Karpas-422 (cell line): Measurements from ENCODE around the gene ETV6. TPM values are rescaled to one million over a fixed set of nuclear protein-coding genes. Genes with fewer than 3 reads are reported as not detected.
"Not testable (repeated sequence)": the region's sequence is repeated elsewhere in the genome, so short reads cannot be mapped to it uniquely, and the experiment has no call there.

Experiments
- DNase-seq: peaks from one replicate; pipeline ENCODE4 v3.0.0-alpha.2; 2015
- H2AFZ ChIP-seq: fragments of 200-600 bp; sonication (generic); 2 replicates; pipeline ENCODE4 v1.6.1; 2014; ENCODE audit warnings: antibody characterized with exemption, low read length, mixed read lengths
- H3K27ac ChIP-seq: fragments of 200-600 bp; sonication (generic); 2 replicates; pipeline ENCODE4 v1.5.1; 2014; ENCODE audit warnings: mild to moderate bottlenecking, low read length, moderate library complexity
- H3K27me3 ChIP-seq: fragments of 200-600 bp; sonication (generic); 2 replicates; pipeline ENCODE4 v1.6.1; 2014; ENCODE audit warnings: low read length, mixed read lengths
- H3K36me3 ChIP-seq: fragments of 200-600 bp; sonication (generic); 2 replicates; pipeline ENCODE4 v1.6.1; 2014; ENCODE audit warnings: low read length, mixed read lengths; ENCODE audit not compliant: insufficient read depth
- H3K4me1 ChIP-seq: fragments of 200-600 bp; sonication (generic); 2 replicates; pipeline ENCODE4 v1.6.1; 2014; ENCODE audit warnings: mild to moderate bottlenecking, low read length, mixed read lengths
- H3K4me2 ChIP-seq: fragments of 200-600 bp; sonication (generic); 2 replicates; pipeline ENCODE4 v1.6.1; 2014; ENCODE audit warnings: low read length, low read depth, mild to moderate bottlenecking; ENCODE audit not compliant: poor library complexity, severe bottlenecking
- H3K4me3 ChIP-seq: fragments of 200-600 bp; sonication (generic); 2 replicates; pipeline ENCODE4 v1.5.1; 2014; ENCODE audit warnings: mild to moderate bottlenecking, antibody characterized with exemption, low read length, mixed read lengths
- H3K79me2 ChIP-seq: fragments of 200-600 bp; sonication (generic); 2 replicates; pipeline ENCODE4 v1.6.1; 2014; ENCODE audit warnings: mild to moderate bottlenecking, low read length, mixed read lengths
- H3K9ac ChIP-seq: fragments of 200-600 bp; sonication (generic); 2 replicates; pipeline ENCODE4 v1.6.0; 2014; ENCODE audit warnings: low read length
- H3K9me2 ChIP-seq: fragments of 200-600 bp; sonication (generic), shearing (Covaris generic); replicated peaks from 2 replicates; pipeline ENCODE4 v1.6.0; 2014; ENCODE audit warnings: mild to moderate bottlenecking, low read length, moderate library complexity; ENCODE audit not compliant: insufficient read depth
- H3K9me3 ChIP-seq: fragments of 300-700, 200-600 bp; sonication (generic); 2 replicates; pipeline ENCODE4 v1.6.1; 2014; ENCODE audit warnings: low read length, mixed read lengths
- H4K20me1 ChIP-seq: fragments of 200-600 bp; sonication (generic); 2 replicates; pipeline ENCODE4 v1.6.1; 2014; ENCODE audit warnings: mild to moderate bottlenecking, antibody characterized with exemption, low read length, low read depth; ENCODE audit not compliant: insufficient read depth
- total RNA-seq: library from RNA; depleted of rRNA; stranded (reverse); fragments of >200 nt; shearing (Covaris generic); gene quantifications from 2 replicates; pipeline ENCODE4 v1.2.3, GENCODE V29; 2014; ENCODE audit warnings: low replicate concordance

The ETV6 gene
- total RNA-seq, 1 experiment from 2014 or later: 1.0 TPM

DNA sequence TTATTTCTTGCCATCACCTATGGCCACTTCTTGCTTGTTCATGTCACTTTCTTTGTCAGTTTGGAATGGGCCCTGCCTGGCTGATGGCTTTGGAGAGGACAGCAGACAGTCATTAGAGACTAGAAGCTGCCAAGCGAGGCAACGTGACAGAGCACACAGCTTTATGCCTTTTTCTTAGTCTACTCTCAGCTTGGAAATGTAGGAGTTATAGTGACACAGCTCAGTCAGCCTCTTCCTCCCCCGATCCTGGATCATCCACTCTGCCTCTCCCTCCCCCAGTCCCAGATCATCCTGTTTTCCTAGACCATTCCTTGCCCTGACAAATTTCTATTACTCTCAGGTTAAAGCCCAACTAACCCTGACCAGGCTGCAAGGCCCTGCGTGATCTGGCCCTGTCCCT lies 26.6 kb downstream of the ETV6 start:
- Histone ChIP-seq H3K79me2 (no peaks in the 10 kb centered on the region), H3K27ac (no peak overlapping the region), H3K27me3 (no peaks in the 10 kb centered on the region), H3K4me3 (no peak overlapping the region), H3K9ac (no peak overlapping the region), H3K9me3 (no peaks in the 10 kb centered on the region), H3K4me1 (no peaks in the 10 kb centered on the region), H2AFZ (no peak overlapping the region), H3K4me2 (no peak overlapping the region), H3K36me3 (no peaks in the 10 kb centered on the region), H4K20me1 (peaks cover 4% of the 10 kb centered on the region; the same call in 1 of the 2 replicates), H3K9me2 (no peaks in the 10 kb centered on the region)
- DNase-seq: no peak

DNA sequence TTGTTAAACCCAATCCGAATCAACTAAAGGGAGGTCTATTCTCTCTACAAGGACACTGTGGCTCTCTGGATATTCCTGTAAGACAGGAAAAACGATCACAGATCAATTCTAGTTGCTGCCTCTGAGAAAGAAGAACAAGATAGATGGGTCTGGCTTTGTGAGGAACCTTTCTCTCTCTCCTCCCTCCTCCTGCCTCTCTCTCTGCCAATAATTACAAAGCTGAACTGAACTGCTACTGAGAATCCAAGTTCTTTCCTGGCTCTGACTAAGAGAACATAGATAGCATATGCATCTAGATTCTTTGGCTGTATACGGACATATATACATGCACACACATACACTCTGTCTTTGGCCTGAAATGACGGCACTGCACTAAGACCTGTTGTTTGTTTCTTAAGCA lies 27.6 kb downstream of the ETV6 start:
- no peak overlapping the region for H2AFZ ChIP-seq
- H3K4me3 ChIP-seq: no peak overlapping the region
- H3K9me2 ChIP-seq: no peaks in the 10 kb centered on the region
- no peak overlapping the region for H3K9ac ChIP-seq
- DNase-seq: no peak
- H3K27ac ChIP-seq: no peak overlapping the region
- H3K27me3 ChIP-seq: no peaks in the 10 kb centered on the region
- peaks cover 4% of the 10 kb centered on the region; the same call in 1 of the 2 replicates for H4K20me1 ChIP-seq
- no peaks in the 10 kb centered on the region for H3K9me3 ChIP-seq
- no peaks in the 10 kb centered on the region for H3K79me2 ChIP-seq
- H3K36me3 ChIP-seq: no peaks in the 10 kb centered on the region
- no peaks in the 10 kb centered on the region for H3K4me1 ChIP-seq
- no peak overlapping the region for H3K4me2 ChIP-seq

DNA sequence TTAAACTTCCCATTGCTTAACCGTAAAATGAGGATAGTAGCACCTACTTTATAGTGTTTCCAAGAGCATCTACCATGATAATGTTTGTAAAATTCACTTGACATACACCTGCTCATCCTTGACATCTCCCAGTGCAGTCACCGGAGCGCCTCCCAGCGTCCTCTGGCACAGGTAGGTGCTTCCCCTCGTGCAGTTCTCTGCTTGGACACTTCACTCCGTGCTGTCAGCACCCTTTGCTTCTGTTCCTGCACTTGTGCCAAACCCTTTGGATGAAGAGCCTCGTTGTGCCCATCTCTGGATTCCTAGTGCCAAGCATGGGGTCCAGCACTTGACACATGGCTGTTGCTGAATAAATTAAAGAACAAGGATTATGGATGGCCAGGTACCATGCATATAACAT lies 28.3 kb downstream of the ETV6 start:
- Histone ChIP-seq H2AFZ (no peak overlapping the region), H3K9ac (no peak overlapping the region), H3K27me3 (no peaks in the 10 kb centered on the region), H3K79me2 (no peaks in the 10 kb centered on the region), H3K36me3 (no peaks in the 10 kb centered on the region), H3K4me2 (no peak overlapping the region), H3K4me3 (no peak overlapping the region), H3K27ac (no peak overlapping the region), H3K9me3 (no peaks in the 10 kb centered on the region), H3K9me2 (no peaks in the 10 kb centered on the region), H3K4me1 (no peaks in the 10 kb centered on the region), H4K20me1 (peaks cover 4% of the 10 kb centered on the region; the same call in 1 of the 2 replicates)
- no peak for DNase-seq

DNA sequence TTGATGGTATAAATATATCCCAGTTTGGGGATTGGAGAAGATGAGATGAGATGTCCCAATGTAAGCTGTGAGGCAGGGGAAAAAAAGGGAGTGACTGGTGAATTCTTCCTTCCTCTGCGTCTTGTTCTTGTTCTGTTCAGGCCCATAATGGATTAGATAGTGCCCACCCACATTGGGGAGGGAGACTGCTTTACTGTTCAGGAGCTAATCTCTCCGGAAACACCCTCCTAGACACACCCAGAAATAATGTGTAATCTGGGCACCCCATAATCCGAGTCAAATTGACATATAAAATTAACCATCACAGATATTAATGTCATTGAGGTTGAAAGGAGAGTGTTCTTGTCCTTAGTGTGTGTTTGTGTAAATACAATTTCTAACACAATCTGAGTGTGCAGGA lies 29.3 kb downstream of the ETV6 start:
- Histone ChIP-seq H3K9me3 (no peaks in the 10 kb centered on the region), H3K9ac (no peak overlapping the region), H3K4me3 (no peak overlapping the region), H3K4me1 (no peaks in the 10 kb centered on the region), H2AFZ (no peak overlapping the region), H3K4me2 (no peak overlapping the region), H4K20me1 (peaks cover 4% of the 10 kb centered on the region; the same call in 1 of the 2 replicates), H3K79me2 (no peaks in the 10 kb centered on the region), H3K9me2 (no peaks in the 10 kb centered on the region), H3K27ac (no peak overlapping the region), H3K27me3 (no peaks in the 10 kb centered on the region), H3K36me3 (no peaks in the 10 kb centered on the region)
- DNase-seq: no peak

DNA sequence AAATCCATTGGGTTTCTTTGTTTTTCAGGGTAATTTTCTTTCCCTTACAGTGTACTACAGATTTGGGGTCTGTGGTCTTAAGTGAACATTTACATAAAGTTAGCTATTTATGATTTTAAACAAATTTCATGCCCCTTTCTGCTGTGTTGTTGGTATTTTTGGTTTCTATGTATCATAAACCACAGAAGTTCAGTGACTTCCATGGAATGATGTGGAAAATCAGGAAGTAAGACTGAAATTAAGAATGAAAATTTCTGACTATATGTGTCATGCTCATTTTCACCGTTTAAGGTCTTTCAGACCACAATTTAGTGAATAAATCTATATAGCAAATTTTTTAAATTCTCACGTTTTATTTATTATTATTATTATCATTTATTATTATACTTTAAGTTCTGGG lies 31.7 kb downstream of the ETV6 start:
- no peak overlapping the region for H3K4me2 ChIP-seq
- H2AFZ ChIP-seq: no peak overlapping the region
- H4K20me1 ChIP-seq: peaks cover 4% of the 10 kb centered on the region; the same call in 1 of the 2 replicates
- no peak overlapping the region for H3K4me3 ChIP-seq
- H3K79me2 ChIP-seq: no peaks in the 10 kb centered on the region
- H3K27me3 ChIP-seq: no peaks in the 10 kb centered on the region
- no peaks in the 10 kb centered on the region for H3K9me3 ChIP-seq
- no peak overlapping the region for H3K9ac ChIP-seq
- no peaks in the 10 kb centered on the region for H3K4me1 ChIP-seq
- no peak for DNase-seq
- no peak overlapping the region for H3K27ac ChIP-seq
- no peaks in the 10 kb centered on the region for H3K9me2 ChIP-seq
- no peaks in the 10 kb centered on the region for H3K36me3 ChIP-seq

DNA sequence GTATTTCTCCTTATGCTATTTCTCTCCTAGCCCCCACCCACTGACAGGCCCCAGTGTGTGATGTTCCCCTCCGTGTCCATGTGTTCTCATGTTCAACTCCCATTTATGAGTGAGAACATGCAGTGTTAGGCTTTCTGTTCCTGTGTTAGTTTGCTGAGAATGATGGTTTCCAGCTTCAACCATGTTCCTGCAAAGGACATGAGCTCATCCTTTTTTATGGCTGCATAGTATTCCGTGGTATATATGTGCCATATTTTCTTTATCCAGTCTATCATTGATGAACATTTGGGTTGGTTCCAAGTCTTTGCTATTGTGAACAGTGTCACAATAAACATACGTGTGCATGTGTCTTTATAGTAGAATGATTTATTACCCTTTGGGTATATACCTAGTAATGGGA lies 32.2 kb downstream of the ETV6 start:
- H2AFZ ChIP-seq, H3K4me2 ChIP-seq, H3K4me3 ChIP-seq, H3K36me3 ChIP-seq, H3K79me2 ChIP-seq, H3K27ac ChIP-seq, H3K27me3 ChIP-seq, H3K9me2 ChIP-seq, H3K9me3 ChIP-seq, DNase-seq, H3K4me1 ChIP-seq, H4K20me1 ChIP-seq, H3K9ac ChIP-seq: not testable (repeated sequence)

DNA sequence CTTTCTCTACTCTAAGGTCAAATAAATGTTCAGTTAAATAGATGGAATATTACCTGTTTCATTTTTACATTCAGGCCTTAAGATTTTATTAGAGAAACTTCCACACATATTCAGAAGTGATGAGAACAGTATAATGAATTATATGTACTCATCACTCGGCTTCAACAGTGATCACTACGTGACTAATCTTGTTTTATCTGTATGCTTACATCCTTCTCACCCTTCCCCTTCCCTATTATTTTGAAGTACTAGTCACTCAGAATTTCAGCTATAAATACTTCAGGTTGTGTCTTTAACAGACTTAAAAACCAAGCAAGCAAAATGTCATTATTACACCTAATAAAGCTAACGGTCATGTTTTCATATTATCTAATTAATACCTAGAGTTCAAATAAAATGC lies 34.9 kb downstream of the ETV6 start:
- DNase-seq: no peak
- H3K36me3 ChIP-seq: no peaks in the 10 kb centered on the region
- H3K27me3 ChIP-seq: no peaks in the 10 kb centered on the region
- no peak overlapping the region for H3K9ac ChIP-seq
- H2AFZ ChIP-seq: no peak overlapping the region
- no peaks in the 10 kb centered on the region for H3K4me1 ChIP-seq
- H3K9me2 ChIP-seq: no peaks in the 10 kb centered on the region
- H3K4me2 ChIP-seq: no peak overlapping the region
- peaks cover 4% of the 10 kb centered on the region; the same call in 1 of the 2 replicates for H4K20me1 ChIP-seq
- no peak overlapping the region for H3K27ac ChIP-seq
- H3K79me2 ChIP-seq: no peaks in the 10 kb centered on the region
- H3K9me3 ChIP-seq: no peaks in the 10 kb centered on the region
- H3K4me3 ChIP-seq: no peak overlapping the region

DNA sequence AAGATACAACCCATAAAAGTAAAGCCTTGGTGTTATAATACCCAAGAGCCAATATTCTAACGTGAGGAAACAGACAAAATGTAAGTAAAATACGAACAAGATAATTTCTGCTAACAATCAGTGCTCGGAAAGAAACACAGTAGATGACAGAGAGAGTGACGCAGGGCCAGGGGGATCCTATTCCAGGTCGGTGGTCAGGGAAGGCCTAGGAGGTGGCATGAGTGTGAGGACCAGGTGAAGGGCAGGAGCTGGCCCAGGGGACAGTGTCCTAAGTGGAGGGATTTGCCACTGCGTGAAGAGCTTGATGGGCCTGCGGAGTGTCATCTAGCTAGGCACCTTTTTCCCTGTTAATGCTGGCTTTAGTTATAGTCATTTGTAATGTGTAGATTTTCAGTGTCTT lies 35.3 kb downstream of the ETV6 start:
- no peak overlapping the region for H3K27ac ChIP-seq
- H3K4me3 ChIP-seq: no peak overlapping the region
- no peaks in the 10 kb centered on the region for H3K79me2 ChIP-seq
- H3K36me3 ChIP-seq: no peaks in the 10 kb centered on the region
- peaks cover 4% of the 10 kb centered on the region; the same call in 1 of the 2 replicates for H4K20me1 ChIP-seq
- no peaks in the 10 kb centered on the region for H3K4me1 ChIP-seq
- no peak overlapping the region for H3K4me2 ChIP-seq
- H3K9me3 ChIP-seq: no peaks in the 10 kb centered on the region
- H3K27me3 ChIP-seq: no peaks in the 10 kb centered on the region
- no peak overlapping the region for H2AFZ ChIP-seq
- H3K9me2 ChIP-seq: no peaks in the 10 kb centered on the region
- no peak overlapping the region for H3K9ac ChIP-seq
- DNase-seq: no peak

DNA sequence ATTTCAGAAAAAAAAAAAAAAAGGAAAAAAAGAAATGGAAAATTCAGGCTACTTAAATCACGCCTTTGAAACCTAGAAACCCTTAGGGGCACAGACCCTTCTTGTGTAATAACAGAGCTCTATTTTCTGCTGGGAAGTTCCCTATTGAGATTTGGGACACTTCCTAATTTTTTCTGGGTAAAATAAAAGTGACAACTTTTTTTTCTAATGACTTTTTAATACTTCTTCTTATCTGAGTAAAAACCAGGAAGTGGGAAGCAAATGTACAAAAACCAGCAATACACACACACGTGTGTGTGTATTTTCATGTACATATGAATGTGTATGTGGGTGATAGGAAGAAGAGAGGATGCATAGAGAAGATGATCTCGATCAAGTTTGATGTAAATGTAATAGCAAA lies 35.8 kb downstream of the ETV6 start:
- no peaks in the 10 kb centered on the region for H3K4me1 ChIP-seq
- no peaks in the 10 kb centered on the region for H3K27me3 ChIP-seq
- no peaks in the 10 kb centered on the region for H3K9me3 ChIP-seq
- no peak for DNase-seq
- H3K9me2 ChIP-seq: no peaks in the 10 kb centered on the region
- H3K4me2 ChIP-seq: no peak overlapping the region
- no peaks in the 10 kb centered on the region for H3K36me3 ChIP-seq
- no peak overlapping the region for H3K4me3 ChIP-seq
- H3K79me2 ChIP-seq: no peaks in the 10 kb centered on the region
- no peak overlapping the region for H3K9ac ChIP-seq
- no peak overlapping the region for H2AFZ ChIP-seq
- 0 out of 2 replicates have a peak, but pooled peaks cover 4% of the 10 kb centered on the region for H4K20me1 ChIP-seq
- H3K27ac ChIP-seq: no peak overlapping the region
